ACHN (cell line): ENCODE measurements around the gene DLG2.
"Not testable (repeated sequence)": the region's sequence is repeated elsewhere in the genome, so short reads cannot be mapped to it uniquely, and the experiment has no call there.

Source experiments
- DNase-seq: peaks from one replicate; pipeline ENCODE4 v3.0.0-alpha.2; 2015
- in situ Hi-C: cut with HindIII; loops from 2 replicates; pipeline ENCODE4 v1.10.0; 2017; ENCODE audit warnings: low sequenced_read_pairs, low pct_ligation_motif_present, low pct_unique_long_range_greater_than_20kb

The DLG2 gene

DNA sequence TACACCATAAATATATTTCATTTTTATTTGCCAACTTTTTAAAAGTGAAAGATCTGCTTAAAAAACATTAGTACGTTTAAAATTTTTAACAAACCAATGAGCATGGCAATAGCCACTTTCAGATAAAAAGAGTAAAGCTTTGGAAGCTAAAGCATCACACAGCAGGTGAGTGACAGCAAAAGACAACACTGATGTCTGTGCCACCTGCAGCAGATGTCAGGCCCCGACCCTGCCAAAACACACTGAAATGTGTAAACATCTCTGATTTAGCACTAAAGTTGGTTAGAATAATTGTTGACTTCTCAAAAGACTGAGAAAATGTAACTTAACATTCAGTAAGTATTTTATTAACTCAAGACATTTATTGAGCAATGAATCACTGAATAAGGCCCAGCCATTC lies 232.9 kb downstream of the DLG2 start:
- in situ Hi-C loops, result no loop called here
- no peak for DNase-seq

DNA sequence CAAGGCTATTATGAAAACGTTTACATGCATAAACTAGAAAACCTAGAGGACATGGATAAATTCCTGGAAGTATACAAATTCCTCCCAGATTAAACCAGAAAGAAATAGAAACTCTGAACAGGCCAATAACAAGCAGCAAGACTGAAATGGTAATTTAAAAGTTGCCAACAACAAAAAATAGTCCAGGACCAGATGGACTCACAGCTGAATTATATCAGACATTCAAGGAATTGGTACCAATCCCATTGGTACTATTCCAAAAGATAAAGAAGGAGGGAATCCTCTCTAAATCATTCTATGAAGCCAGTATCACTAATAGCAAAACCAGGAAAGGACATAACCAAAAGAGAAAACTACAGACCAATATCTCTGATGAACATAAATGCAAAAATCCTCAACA lies 236.0 kb downstream of the DLG2 start:
- in situ Hi-C loops, result no loop called here
- no peak for DNase-seq

DNA sequence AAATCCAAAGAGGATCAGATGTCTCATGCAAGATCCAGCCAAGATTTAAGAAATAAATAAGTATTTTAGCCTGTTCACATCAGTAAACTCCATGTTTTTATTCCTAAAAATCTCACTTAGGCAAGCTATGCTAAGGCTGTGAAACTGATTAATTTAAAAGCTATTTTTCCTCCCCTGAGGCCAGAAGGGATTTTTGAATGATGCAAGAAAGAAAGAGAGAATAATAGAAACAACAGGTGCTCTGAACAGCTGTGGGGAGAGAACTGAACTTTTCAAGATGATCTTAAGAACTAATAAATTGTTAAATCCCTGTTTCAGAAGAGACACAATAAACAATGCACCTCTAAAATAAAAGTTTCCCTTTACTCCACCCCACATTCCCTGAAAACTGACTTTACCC lies 241.6 kb downstream of the DLG2 start:
- in situ Hi-C loops, result no loop called here
- DNase-seq, result no peak

DNA sequence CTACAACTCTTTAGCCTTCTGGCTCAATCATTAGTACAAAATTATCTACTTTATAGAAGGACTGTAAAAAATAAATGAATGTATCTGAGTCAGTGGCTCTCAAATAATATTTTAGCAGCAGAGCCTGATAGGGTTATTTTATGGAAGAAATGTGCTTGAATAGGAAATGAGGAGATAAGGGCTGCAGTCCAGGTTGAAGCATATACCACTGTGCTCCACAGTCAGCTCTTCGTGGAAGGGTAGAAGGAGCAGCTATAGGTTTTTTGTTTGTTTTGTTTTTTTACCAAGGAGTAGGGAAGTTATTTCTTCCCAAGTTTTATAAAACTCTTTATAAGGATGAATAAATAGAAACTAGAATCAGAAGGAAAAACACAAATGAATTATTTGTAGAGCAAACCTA lies 242.0 kb downstream of the DLG2 start:
- in situ Hi-C loops, result no loop called here
- no peak for DNase-seq

DNA sequence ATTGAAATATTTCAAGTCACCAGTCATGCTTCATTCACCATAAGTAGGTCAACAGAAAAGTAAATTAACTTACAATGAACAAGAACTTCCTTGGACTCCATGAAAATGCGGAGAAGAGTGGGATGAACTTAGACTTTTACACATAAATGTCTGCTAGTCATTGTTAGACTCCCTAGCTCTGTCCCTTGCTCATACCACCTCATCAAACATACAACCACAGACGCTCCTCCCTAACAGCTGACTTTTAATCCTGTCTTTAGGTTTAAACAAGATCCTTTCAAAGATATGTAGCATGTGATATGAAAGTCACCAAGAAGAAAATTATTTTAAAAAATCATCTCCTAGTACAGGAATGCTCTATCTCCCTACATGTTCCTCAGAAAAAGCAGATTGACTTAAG lies 248.1 kb downstream of the DLG2 start:
- no peak for DNase-seq
- in situ Hi-C loops, result no loop called here

DNA sequence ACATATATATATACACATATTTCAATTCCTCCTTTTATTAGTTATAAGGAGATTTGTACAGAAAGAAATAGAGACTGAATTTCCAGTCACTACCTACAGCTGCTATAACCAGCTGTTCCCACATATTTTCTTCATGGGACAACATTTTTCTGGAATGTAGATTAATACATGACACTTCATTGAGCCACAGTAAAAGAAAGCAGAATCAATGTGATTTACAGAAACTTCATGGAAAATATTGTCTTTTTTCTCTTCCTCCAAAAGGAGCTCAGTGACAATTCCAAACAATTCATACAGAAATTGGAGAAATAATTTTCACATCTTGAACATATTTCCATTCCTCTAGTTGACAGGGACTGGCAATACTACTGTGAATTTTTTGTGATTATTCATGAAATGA lies 249.2 kb downstream of the DLG2 start:
- DNase-seq, result no peak
- in situ Hi-C loops, result no loop called here

DNA sequence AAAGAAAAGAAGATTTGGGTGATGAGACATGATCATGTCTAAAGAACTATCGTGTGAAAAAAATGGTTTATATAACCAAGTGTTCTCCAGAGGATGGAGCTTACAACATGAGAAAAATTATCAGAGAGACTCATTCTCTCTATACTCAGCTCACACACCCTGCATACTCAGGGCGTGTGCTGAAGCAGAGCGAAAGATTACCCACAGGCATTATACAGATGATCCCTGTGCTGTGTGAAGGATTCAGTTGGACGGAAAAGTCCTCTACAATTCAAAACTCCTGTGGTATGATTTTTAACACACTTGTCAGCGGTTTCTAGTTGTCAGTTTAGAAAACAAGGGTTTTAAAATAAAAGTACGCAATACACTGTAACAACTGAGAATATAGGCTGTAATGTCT lies 267.3 kb downstream of the DLG2 start:
- in situ Hi-C loops, result no loop called here
- no peak for DNase-seq

DNA sequence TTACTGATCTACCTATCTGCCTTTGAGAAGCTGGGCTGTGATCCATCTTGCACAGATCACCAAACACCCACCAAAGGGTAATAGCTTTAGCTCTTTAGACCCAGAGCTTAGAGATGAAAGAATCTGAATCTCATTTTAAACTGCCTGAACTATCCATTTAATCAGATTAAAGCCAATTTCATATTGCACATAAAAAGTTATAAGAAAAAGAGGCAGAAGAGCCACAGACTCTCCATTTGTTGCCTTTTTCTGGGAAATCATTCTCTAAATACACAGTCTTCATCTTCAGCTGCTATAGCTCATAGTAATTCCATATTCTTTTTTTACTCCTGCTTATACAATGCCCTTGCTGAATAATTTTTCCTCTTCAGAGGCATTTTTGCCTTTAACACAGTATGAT lies 271.2 kb downstream of the DLG2 start:
- no peak for DNase-seq
- in situ Hi-C loops, result no loop called here

DNA sequence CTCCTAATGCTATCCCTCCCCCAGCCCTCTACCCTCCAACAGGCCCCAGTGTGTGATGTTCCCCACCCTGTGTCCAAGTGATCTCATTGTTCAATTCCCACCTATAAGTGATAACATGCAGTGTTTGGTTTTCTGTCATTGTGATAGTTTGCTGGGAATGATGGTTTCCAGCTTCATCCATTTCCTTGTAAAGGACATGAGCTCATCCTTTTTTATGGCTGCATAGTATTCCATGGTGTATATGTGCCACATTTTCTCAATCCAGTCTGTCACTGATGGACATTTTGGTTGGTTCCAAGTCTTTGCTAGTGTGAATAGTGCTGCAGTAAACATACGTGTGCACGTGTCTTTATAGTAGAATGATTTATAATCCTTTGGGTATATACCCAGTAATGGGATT lies 277.6 kb downstream of the DLG2 start:
- in situ Hi-C loops, DNase-seq: not testable (repeated sequence)

DNA sequence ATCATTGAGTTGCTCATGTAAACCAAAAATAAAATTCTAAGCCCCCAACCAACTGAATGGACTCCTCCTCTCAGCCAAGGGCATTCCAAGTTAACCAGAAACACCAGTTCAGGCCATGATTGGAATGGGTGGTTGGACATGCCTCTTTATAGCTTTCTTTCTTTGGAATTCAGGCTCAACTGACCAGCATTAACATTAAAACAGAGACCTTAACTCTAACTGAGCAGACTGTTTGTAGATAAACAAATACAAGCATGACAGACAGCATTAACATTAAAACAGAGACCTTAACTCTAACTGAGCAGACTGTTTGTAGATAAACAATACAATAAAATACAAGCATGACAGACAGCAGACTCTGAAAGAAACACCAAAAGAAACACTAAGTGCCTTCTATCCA lies 278.2 kb downstream of the DLG2 start:
- in situ Hi-C loops, result no loop called here
- DNase-seq, result no peak

DNA sequence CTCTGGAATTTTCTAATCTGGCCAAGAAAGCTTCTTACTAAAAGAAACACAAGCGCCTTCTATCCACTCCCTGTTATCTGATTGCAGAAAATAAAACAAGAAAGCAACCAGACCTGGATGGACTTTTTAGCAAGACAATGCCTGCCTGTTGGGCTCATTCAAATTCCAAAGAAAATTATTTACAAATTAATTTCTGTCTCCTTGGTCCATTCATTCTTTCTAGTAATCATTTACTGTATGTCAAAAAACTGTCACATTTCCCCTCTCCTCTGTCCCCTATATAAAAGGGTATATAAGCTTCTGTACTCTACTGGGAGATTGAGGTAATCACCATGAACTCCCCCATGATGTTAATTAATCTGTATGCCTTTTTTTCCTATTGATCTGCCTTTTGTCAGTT lies 279.9 kb downstream of the DLG2 start:
- in situ Hi-C loops, result no loop called here
- DNase-seq, result no peak

DNA sequence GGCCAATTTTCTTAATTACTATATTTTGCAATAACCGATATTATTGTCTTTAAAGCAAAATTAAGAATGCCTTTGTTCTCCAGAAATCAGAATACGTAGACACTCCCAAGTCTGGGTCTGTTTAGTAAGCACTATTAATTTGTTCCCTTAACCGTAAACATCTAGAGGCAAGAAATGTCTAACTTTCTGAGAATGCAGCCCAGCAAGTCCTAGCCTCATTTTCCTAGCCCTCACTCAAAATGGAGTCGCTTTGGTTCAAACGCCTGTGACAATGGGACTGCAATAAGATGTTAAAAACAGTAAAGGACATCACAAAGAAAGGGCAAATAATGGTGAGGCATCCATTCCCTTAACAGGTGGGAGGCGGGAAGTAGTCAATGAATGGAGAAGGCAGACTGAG lies 280.7 kb downstream of the DLG2 start:
- DNase-seq, result no peak
- in situ Hi-C loops, result no loop called here

DNA sequence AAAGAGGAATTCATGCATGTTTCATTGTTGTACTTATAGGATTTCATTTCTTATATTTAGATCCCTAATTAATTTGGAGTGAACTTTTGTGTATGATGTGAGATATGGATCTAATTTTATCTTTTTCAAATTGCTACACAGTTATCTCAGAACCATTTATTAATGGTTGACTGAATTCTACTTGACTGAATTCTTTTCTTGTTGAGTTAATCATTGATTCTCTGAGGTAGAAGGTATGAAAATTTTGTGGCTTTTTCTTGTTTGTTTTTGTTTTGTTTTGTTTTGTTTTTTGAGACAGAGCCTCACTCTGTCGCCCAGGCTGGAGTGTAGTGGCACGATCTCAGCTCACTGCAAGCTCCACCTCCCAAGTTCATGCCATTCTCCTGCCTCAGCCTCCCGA lies 286.3 kb downstream of the DLG2 start:
- in situ Hi-C loops, DNase-seq: not testable (repeated sequence)

DNA sequence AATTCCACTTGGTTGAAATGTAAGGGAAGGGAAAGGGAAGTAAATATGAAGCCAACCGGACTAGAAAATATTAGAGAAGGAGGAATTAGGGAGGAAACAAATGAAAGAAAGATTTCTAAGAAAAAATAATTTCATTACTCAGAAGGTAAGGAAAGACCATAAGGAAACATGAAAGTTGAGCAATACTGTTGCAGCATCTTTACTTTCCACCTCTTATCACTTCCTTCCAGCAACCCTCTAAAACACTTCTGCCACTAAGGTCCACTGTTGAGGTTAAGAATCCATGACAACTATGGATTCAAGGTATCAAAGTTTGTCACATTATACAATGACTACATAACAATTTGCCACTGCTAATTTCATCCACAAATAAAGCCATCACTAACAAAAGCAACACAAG lies 308.6 kb downstream of the DLG2 start:
- no peak for DNase-seq
- in situ Hi-C loops, result no loop called here

DNA sequence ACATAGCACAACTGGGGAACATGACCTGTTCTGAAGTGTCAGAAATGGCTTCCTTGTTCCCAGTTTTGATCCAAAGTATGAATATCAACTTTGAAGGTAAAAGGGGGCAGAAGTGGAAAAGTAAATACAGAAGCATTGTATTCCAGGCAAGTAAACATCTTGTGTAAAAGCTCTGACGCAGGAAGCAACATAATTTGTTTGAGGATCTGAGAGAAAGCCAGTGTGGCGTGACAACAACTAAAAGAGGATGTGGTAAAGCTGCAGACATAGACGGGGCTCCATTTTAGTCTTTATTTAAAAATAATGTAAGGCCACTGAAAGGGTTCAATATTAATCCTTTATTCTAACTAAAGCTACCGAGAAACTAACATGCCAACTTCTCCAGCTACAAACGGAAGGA lies 310.2 kb downstream of the DLG2 start:
- DNase-seq, result no peak
- in situ Hi-C loops, result no loop called here

DNA sequence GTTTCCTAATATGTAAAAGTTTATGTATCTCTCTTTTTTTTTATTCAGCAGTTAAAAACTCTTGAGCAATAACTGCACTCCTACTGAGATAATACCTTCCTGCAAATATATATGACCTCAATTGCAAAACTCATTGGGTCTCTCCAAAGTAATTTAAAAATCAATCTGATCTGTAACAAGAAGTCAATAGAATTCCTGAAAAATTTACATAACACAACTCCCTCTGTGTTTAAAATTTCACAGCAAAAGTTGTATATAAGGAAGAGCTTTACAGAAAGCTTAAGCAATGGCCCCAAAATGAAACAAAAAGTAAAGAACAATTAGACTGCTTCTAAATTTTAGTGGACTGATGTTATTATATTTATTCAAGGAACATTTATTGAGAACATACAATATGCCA lies 313.4 kb downstream of the DLG2 start:
- in situ Hi-C loops, result no loop called here
- no peak for DNase-seq

DNA sequence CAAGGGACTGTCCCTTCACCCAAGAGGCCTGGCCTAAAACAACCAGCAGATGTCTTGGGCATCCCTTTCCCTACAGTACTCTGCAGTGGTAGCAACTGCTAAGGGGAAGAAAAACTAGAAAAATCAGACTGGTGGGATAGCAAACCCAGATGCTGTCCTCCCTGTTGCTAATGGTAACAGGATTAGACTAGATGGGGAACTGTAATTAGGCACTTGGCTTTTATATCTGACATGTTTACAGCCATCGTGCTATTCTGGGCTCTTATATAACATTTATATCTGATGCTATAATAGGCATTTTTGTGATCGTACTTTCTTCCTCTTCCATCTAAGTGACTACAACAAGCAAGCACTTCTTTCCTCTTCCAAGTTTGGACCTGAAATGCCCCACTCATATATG lies 316.7 kb downstream of the DLG2 start:
- in situ Hi-C loops, result no loop called here
- no peak for DNase-seq

DNA sequence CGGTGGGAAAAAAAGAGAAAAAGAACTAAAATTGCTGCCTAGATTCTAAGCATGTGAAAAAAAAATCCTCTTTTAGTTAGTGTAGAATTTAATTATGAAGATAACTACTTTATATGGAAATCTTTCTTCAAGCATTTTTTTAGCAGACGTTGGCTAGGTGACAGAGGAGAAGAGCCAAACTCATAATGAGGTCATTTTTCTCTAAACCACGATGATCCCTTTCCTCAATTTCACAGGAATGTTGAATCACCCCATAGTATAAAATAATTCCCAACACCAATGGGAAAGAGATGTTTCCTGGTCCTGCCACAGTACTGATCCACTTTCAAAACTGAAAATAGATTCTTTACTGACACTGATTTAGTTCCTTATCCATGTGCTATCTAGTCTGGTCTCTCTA lies 319.8 kb downstream of the DLG2 start:
- in situ Hi-C loops, result no loop called here
- DNase-seq, result no peak

DNA sequence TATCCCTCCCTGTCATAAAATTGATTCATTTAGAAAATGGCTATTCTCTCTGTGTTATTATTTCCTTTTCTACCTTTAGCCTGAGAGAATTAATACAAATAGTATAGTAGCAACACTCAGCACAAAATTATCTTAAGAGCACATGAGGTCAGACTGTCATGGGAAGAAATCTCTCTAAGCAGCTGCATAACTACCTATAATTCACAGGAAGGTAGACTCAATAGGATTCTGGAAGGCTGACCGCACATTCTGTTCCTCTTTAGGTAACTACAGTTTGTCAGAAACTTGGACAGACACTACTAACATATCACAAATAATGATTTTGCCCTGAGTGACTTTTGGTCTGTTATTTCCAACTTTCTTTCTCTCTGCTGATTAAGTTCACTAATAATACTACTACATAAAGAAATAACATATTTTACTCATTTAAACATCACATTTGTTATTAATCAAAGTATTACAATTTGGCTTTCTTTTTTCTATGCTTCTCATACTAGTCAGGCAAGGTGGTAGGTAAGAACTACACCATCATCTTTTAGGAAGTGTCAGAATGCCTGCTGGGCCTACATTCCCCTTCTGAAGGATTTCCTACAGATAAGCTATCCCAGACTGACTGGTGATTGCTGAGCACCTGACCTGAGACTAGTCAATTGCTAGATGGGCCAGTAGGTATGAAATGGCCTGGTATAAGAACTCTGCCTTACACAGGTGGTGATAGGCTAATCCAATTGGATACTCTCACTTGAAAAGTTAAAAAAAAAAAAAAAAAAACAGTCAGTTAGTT lies 325.1 kb downstream of the DLG2 start:
- DNase-seq, result no peak
- in situ Hi-C loops, result no loop called here

DNA sequence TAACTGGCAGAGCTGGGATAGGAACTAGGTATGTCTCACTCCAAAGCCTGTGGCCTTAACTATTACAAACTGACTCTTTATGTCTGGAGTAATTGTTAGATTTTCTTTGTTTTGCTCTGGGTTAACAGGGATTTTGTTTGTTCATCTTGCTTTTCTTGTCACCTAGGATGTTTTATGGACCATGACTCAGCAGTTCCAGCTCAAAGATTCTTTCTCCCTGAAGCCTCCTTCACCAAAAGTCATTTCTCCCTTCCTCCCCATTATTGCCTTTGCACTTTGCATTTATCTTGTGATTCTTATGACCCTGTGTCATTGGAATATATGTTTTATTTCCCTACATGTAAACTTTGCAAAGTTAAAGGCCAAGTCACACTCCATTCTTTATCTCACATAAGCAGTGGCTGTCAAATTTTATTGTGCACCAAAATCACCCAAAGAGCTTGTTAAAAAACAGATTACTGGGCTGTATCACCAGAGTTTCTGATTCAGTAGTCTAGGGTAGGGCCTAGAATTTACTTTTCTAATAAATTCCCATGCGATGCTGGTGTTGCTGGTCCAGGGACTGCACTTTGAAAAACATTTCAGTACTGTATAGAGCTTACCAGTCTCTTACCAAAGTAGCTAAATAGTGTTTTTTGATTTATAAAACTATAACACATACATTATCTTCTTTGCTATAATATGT lies 327.7 kb downstream of the DLG2 start:
- DNase-seq, result peak; percentile 3
- in situ Hi-C loops, result no loop called here
